Vagina (tissue), 2 donors: ENCODE data around the gene JADE2. TPM values are rescaled to one million over a fixed set of nuclear protein-coding genes. Genes with fewer than 3 reads are reported as not detected.

Experiments
- DNase-seq, 2 donors: peaks; one replicate each; pipeline ENCODE4 v3.0.0-alpha.2; 2017; ENCODE audit errors: extremely low spot score in 2 of 2
- H3K27ac ChIP-seq: fragments of 200-600 bp; sonication (generic); one replicate; pipeline ENCODE4 v1.5.1; 2019
- H3K27me3 ChIP-seq: fragments of 200-600 bp; sonication (generic); one replicate; pipeline ENCODE4 v1.5.1; 2019
- H3K36me3 ChIP-seq, 2 donors: fragments of 200-600 bp; sonication (generic); one replicate each; pipeline ENCODE4 v1.5.1; 2017 to 2019
- H3K4me1 ChIP-seq: fragments of 200-600 bp; sonication (generic); one replicate; pipeline ENCODE4 v1.5.1; 2019
- H3K4me3 ChIP-seq, 2 donors: fragments of 200-600 bp; sonication (generic); 1 replicate in 1 of 2; 2 replicates in 1 of 2; pipeline ENCODE4 v1.5.1; 2016 to 2019
- H3K9me3 ChIP-seq: fragments of 200-600 bp; sonication (generic); one replicate; pipeline ENCODE4 v1.5.1; 2019
- POLR2A ChIP-seq, 2 donors: fragments of 450-650 bp; IDR thresholded peaks; one replicate each; pipeline ENCODE4 v1.6.1; 2017; ENCODE audit warnings: antibody characterized with exemption in 2 of 2, mild to moderate bottlenecking in 2 of 2, moderate library complexity in 2 of 2
- POLR2AphosphoS5 ChIP-seq, 2 donors: sonication (generic); formaldehyde crosslinking; IDR thresholded peaks; one replicate each; pipeline ENCODE4 v1.9.0; 2017; ENCODE audit warnings: antibody characterized with exemption in 2 of 2, mild to moderate bottlenecking in 2 of 2, low read depth in 1 of 2; ENCODE audit not compliant: insufficient read depth in 1 of 2
- intact Hi-C: fragments of 100-400 bp; cut with DNase I; formaldehyde crosslinking; loops from one replicate; pipeline ENCODE4 v1.15.1; 2023
- total RNA-seq: library from RNA; depleted of rRNA; stranded (reverse); fragments of >200 nt; gene quantifications from one replicate; pipeline ENCODE4 v1.2.3, GENCODE V29; 2016
- TF ChIP-seq, protein P1 (sequence below), 3 experiments: fragments of 450-650 bp in 2 of 3; fragments of 200-600 bp in 1 of 3; sonication (generic) in 1 of 3; IDR thresholded peaks; one replicate each; pipeline ENCODE4 v1.5.1; 2017 to 2019; ENCODE audit warnings: antibody characterized with exemption in 3 of 3, mild to moderate bottlenecking in 2 of 3, moderate library complexity in 2 of 3

Gene JADE2
- total RNA-seq, 1 donor from 2014 or later: 35.4 TPM

DNA sequence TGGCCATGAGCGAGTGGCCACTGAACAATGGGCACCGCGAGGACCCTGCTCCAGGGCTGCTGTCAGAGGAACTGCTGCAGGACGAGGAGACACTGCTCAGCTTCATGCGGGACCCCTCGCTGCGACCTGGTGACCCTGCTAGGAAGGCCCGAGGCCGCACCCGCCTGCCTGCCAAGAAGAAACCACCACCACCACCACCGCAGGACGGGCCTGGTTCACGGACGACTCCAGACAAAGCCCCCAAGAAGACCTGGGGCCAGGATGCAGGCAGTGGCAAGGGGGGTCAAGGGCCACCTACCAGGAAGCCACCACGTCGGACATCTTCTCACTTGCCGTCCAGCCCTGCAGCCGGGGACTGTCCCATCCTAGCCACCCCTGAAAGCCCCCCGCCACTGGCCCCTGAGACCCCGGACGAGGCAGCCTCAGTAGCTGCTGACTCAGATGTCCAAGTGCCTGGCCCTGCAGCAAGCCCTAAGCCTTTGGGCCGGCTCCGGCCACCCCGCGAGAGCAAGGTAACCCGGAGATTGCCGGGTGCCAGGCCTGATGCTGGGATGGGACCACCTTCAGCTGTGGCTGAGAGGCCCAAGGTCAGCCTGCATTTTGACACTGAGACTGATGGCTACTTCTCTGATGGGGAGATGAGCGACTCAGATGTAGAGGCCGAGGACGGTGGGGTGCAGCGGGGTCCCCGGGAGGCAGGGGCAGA, 53.3 kb downstream of the JADE2 start:
- H3K27ac ChIP-seq: no peak overlapping the region

DNA sequence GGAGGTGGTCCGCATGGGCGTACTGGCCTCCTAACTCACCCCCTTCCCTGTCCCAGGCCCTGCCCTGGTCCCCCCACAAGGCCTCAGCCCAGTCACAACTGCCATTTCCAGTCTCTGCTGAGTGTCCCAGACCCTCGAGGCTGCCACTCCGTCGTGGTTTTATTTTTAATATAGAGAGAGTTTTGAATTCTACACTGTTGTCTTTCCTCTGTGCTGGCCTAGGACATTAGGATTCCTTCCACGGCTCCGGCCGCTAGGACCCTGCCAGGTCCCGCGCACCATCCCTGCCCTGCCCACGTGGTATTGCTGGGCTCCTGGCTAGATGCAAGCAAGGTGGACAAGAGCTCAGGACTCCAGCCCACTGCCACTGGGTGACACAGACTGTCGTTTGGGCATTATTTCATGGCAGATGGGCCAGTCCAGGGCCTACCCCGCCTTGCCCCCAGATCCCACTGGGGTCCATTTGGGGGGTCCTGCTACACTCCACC, 53.9 kb downstream of the JADE2 start:
- H3K27ac ChIP-seq: no peak overlapping the region
- no peak for TF ChIP-seq POLR2AphosphoS5 (IDR thresholded peaks at IDR 0.05; ENCODE audit: insufficient read depth in 1 of 2, low read depth in 1 of 2)
- no peak for TF ChIP-seq POLR2A (IDR thresholded peaks at IDR 0.05)
- TF ChIP-seq, protein P1, sequence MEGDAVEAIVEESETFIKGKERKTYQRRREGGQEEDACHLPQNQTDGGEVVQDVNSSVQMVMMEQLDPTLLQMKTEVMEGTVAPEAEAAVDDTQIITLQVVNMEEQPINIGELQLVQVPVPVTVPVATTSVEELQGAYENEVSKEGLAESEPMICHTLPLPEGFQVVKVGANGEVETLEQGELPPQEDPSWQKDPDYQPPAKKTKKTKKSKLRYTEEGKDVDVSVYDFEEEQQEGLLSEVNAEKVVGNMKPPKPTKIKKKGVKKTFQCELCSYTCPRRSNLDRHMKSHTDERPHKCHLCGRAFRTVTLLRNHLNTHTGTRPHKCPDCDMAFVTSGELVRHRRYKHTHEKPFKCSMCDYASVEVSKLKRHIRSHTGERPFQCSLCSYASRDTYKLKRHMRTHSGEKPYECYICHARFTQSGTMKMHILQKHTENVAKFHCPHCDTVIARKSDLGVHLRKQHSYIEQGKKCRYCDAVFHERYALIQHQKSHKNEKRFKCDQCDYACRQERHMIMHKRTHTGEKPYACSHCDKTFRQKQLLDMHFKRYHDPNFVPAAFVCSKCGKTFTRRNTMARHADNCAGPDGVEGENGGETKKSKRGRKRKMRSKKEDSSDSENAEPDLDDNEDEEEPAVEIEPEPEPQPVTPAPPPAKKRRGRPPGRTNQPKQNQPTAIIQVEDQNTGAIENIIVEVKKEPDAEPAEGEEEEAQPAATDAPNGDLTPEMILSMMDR (IDR thresholded peaks at IDR 0.05): no peak
- no peaks in the 10 kb centered on the region for H3K9me3 ChIP-seq
- intact Hi-C loops: loop anchor here (5.0 kb wide), 2 partner anchors 52 to 167 kb away; partner anchors contain the start of genes CDKN2AIPNL and JADE2
- DNase-seq: no peak
- H3K4me1 ChIP-seq: peaks cover 28% of the 10 kb centered on the region
- H3K36me3 ChIP-seq: peaks cover 0 to 46% of the 10 kb centered on the region in 2 donors
- H3K27me3 ChIP-seq: no peaks in the 10 kb centered on the region
- H3K4me3 ChIP-seq: no peak overlapping the region

More for the DNA sequence above, 53.3 kb downstream of the JADE2 start:
- peaks cover 28% of the 10 kb centered on the region for H3K4me1 ChIP-seq
- H3K4me3 ChIP-seq: no peak overlapping the region
- no peaks in the 10 kb centered on the region for H3K27me3 ChIP-seq
- no peaks in the 10 kb centered on the region for H3K9me3 ChIP-seq
- intact Hi-C loops: loop anchor here (5.0 kb wide), 2 partner anchors 51 to 166 kb away; partner anchors contain the start of genes CDKN2AIPNL and JADE2
- TF ChIP-seq POLR2AphosphoS5 (IDR thresholded peaks at IDR 0.05; ENCODE audit: insufficient read depth in 1 of 2, low read depth in 1 of 2): no peak
- TF ChIP-seq, protein P1 (IDR thresholded peaks at IDR 0.05): no peak
- no peak for TF ChIP-seq POLR2A (IDR thresholded peaks at IDR 0.05)
- H3K36me3 ChIP-seq: peaks cover 0 to 52% of the 10 kb centered on the region in 2 donors
- DNase-seq: no peak

DNA sequence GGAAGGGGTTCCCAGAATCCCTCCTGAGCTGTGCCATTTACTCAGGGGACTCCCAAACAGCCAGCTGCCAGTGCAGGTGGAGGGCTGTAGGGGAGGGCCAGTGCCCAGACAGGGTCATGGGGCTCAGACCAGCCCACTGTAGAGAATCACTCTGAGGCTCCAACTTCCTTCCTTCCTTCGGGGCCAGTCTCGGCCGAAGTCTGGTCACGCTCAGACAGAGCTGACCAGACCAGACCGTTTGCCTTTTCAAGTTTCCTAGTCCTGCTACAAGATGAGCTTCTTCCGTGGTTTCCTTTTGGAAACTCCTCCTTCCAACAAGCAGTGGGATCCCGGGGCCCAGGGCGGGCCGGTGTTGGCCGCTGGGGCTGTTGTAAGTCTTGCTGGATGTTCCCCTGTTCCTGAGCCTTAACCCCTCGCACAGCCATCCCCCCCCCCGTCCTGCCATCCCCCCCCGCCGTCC, 54.6 kb downstream of the JADE2 start:
- intact Hi-C loops: loop anchor here (10.0 kb wide), 1 partner anchor 395 kb away; no protein-coding TSS in a partner anchor
- Histone ChIP-seq H3K27me3 (no peaks in the 10 kb centered on the region), H3K4me3 (no peak overlapping the region), H3K4me1 (peaks cover 28% of the 10 kb centered on the region), H3K36me3 (peaks cover 0 to 39% of the 10 kb centered on the region in 2 donors), H3K27ac (no peak overlapping the region), H3K9me3 (no peaks in the 10 kb centered on the region)
- TF ChIP-seq POLR2A (IDR thresholded peaks at IDR 0.05) (no peak), POLR2AphosphoS5 (IDR thresholded peaks at IDR 0.05; ENCODE audit: insufficient read depth in 1 of 2, low read depth in 1 of 2) (no peak)
- TF ChIP-seq, protein P1 (IDR thresholded peaks at IDR 0.05): no peak
- no peak for DNase-seq

DNA sequence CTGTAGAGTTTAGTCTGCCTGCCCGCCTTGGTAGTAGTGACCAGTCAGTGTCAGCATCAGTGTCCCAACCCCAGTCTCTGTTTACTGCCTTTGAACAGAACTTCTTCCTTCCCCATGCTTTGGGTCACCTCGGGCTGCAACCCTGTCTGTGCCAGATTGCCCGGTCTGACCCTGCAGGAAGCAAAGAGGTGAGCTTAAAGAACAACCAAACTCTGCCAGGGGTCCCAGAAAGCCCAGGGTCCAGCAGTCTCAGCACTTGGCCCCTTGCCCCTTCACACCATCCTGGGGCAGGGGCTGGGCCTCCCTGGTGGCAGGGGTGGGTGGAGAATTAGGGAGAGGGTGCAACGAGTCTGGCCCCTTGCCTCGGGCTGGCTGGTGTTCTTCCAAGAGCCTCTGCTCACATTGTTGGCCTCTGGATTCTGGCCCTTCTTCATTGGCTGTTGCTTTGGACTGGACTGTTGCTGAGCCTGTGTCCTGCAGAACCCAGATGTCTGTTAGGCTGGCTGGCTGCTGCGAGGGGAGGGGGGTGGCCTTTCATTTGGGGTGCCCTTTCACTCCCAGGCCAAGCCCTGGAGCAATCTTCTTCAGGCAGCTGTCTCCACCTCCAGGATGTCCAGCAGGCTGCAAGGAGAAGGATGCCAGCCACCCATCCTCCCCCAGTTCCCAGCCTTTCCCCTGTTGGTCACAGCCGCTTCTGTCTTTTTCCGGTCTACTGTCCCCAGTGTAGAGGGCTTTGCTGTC, 55.9 kb downstream of the JADE2 start:
- intact Hi-C loops: loop anchor here (10.0 kb wide), 1 partner anchor 397 kb away; no protein-coding TSS in a partner anchor
- no peak overlapping the region for H3K27ac ChIP-seq
- H3K36me3 ChIP-seq: peaks cover 0 to 26% of the 10 kb centered on the region in 2 donors
- peak in 1 of 2 donors; percentile 22 for TF ChIP-seq POLR2AphosphoS5 (IDR thresholded peaks at IDR 0.05; ENCODE audit: insufficient read depth in 1 of 2, low read depth in 1 of 2)
- TF ChIP-seq, protein P1 (IDR thresholded peaks at IDR 0.05): no peak
- H3K4me1 ChIP-seq: peaks cover 28% of the 10 kb centered on the region
- DNase-seq: no peak
- H3K4me3 ChIP-seq: no peak overlapping the region
- no peaks in the 10 kb centered on the region for H3K27me3 ChIP-seq
- no peaks in the 10 kb centered on the region for H3K9me3 ChIP-seq
